GM21825 (cell line): ENCODE results near the gene CDKN1C.

Experiments used
- ATAC-seq: cut with Tn5 transposase; IDR thresholded peaks from one replicate; pipeline ENCODE4 v1.9.1; 2021; ENCODE audit warnings: mild to moderate bottlenecking, moderate library complexity; ENCODE audit not compliant: unreplicated experiment

CDKN1C gene

DNA sequence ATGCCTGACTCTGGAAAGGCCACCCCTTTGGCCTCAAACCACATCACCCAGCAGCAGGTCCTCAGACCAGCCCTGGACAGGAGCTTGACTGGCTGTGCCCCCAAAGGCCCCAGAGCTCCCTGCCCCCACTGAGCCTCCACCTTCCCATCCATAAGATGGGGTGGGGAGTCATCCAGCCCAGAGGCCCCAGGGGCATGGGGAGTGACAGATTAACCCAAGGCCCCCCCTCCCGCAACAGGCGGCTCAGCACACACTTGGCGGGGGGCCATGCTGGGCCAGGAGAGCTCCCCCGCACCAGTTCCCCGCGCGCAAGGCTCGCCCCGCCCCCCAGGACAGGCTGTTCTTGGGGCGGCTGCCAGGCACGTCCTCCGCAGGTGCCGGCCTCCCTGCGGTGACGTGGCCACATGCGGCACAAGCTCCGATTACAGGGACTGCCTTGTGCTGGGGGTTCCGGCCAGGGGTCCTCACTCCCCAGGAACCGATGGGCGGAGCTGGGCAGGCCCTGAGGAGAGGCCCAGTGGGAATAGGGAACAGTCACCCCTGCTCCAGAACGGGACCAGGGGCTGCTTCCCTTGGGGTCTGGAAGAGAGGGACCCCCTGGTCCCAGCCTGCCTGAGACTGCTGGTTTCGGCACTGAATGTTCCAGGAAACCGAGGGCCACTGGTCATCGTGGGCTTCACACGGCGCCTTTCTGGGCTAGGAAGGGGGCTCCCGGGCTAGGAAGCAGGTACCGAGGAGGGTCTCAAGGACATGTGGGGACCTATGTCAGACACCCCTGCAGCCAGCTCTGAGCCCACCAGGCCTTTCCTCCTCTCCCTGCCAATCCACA lies 5.1 kb upstream of the CDKN1C start:
- ATAC-seq, result no peak

DNA sequence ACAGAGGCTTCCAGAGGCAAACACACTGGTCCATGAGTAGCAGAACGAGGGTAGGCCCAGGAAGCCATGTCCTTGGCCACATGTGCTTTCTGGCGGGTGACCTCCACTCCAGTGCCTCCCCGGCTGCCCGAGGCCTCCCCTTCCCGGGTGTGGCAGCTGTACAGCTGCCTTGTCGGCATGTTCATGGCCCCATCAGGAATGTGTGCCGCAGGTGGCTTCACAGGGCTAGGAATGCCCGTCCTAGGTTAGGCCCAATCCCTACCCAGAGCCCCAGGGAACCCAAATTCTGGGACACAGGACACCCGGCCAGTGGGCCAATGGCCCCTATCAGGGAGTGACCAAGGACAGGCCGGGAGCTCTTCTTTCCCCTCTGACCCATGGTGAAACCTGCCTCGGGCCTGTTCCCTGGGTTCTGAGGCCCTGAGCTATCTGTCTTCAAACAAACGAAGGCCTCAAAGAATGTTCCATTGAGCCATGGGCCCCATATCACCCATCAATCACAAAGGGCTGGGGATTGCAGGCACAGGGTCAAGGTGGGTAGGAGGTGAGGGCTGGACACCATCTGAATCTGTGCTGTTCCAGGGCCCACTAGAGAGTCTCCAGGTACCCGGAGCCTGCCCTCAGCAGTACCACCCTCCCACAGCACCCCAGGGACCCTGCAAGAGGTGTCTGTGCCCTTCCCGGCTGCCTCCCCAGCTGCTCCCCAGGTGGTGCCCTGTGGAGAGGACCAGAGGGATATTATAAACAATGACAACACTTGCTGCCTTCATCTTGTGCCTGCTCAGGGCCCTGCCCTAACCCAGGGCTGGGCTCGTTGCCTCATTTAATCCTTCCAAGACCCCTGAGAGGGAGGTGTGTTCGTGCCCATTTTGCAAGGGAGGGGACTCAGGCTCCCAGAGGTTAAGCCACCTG lies 4.0 kb upstream of the CDKN1C start:
- no peak for ATAC-seq

DNA sequence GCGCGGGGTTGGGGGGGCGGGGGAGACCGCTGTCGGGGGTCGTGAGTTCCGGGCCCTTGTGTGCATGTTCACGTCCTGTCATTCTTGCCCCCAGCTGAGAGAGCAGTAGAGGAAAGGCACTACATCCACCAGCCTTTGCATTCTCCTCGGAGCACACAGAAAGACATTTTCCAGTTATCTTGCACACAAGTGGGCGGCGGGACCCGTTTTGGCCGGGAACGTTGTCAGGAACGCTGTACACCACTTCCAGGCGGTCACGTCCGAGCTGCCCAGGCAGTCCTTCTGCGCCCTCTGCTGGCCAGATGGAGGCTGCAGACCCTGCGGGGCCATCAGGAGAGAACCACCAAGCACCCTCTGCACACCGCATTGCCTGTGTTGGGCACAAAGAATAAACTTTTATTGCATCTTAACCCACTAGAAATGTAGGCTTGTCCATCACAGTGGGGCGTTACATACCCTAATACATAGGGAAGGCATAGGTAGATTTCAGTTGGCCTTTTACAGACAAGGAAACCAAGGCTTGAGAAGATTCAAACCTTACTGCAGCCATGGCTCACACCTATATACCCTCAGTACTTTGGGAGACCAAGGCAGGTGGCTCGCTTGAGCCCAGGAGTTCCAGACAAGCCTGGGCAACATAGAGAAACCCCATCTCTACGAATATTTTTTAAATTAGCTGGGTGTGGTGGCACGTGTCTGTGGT lies 2.8 kb upstream of the CDKN1C start:
- ATAC-seq, result no peak

DNA sequence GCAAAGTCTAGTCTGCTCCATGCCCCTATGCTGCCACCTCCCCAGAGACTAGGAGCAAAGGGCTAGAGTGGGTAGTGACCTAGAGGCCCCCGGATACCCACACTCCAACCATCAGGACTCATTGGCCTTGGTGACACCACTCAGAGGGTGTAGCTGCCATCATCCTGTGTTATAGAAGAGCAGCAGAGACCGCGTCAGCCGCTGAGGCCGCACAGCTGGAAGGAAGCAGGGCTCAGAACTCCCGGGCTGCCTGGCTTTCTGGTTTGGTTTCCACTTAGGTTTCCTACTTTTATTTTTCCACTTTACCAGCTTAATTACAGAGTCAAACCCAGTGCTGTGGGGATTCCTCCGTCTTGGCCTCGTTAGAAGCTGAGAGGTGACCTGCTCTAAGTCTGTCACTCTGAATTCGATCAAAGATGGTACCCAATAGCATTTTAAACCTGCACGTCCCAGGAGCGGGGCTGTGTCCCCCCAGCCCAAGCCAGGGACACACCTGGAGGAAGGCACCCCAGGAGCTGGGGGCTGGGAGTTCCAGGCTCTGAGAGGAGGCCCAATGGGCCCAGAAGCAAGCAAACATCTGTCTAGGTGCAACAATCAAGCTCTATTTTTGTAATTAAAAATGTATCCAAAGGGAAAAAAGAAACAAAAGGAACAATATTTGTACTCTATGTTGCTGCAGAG lies 2.1 kb upstream of the CDKN1C start:
- no peak for ATAC-seq

DNA sequence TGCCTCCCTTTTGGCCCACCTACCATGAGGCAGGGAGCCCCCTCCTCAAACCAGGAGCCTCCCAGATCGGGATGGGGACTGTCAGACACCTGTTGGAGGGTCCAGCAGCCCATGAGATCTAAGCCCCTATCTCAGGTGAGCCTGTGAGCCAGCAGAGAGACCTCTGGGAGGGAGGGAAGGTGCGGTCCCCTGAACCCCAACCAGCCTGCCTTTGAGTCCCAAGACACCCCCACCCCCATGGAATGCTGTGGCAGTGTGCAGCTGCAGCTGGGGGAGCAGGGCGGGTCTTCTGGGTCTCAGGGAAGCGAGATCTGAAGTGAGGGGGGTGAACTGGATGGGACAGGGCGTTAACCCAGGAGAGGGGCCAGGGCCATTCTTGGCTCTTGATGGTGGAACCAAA lies 1.4 kb upstream of the CDKN1C start:
- ATAC-seq, result no peak

DNA sequence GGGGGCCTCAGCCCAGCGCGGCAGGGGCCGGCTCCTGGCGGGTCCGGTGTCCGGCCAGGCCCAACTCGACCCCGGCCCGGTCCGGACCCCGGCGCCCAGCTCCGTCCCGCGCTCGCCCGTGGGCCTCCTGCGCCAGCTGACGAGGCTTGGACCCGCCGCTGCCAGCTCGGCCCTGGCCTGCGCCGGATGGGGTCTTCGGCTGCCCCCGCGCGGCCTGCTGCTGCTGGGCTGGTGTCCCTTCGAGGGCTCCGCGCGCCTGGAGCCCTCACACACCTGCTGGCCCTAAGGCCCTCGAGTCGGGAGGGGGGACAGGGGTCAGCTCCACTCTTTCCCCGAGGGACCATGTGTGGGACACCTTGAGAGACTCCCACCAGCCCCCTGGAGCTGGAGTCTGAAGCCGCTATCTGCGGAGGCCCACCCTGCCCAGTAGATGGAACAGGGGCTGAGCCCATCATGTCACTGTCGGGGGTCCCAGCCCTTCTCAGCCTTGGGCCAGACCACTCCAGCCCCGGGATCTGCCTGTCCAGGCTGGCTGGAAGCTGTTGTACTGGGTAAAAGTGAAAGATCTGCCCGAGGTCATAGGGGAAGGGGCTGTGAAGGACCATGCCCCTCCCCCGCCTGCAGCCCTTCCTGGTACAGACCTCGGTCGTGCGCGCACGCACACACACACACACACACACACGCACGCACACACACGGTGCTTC lies 768 bp upstream of the CDKN1C start:
- peak; percentile 10 for ATAC-seq

DNA sequence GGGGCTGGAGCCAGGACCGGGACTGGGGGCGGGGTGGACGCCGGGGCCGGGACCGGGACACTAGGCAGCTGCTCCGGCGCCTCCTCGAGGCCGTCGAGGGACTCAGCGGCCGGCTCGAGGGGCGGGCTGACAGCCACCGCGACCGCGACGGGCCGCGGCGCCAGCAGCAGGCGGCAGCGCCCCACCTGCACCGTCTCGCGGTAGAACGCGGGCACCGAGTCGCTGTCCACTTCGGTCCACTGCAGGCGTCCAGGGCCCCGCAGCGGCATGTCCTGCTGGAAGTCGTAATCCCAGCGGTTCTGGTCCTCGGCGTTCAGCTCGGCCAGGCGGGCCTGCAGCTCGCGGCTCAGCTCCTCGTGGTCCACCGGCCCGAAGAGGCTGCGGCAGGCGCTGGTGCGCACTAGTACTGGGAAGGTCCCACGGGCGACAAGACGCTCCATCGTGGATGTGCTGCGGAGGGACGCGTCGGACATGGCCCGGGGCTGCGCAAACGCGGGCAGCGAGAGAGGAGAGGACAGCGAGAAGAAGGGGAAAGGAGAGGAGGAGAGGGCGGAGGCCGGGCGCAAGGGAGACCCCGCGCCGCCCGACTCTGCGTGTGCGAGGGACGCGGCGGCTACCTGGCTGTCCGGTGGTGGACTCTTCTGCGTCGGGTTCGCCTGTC lies 428 bp downstream of the CDKN1C start:
- peak; percentile 3 for ATAC-seq

DNA sequence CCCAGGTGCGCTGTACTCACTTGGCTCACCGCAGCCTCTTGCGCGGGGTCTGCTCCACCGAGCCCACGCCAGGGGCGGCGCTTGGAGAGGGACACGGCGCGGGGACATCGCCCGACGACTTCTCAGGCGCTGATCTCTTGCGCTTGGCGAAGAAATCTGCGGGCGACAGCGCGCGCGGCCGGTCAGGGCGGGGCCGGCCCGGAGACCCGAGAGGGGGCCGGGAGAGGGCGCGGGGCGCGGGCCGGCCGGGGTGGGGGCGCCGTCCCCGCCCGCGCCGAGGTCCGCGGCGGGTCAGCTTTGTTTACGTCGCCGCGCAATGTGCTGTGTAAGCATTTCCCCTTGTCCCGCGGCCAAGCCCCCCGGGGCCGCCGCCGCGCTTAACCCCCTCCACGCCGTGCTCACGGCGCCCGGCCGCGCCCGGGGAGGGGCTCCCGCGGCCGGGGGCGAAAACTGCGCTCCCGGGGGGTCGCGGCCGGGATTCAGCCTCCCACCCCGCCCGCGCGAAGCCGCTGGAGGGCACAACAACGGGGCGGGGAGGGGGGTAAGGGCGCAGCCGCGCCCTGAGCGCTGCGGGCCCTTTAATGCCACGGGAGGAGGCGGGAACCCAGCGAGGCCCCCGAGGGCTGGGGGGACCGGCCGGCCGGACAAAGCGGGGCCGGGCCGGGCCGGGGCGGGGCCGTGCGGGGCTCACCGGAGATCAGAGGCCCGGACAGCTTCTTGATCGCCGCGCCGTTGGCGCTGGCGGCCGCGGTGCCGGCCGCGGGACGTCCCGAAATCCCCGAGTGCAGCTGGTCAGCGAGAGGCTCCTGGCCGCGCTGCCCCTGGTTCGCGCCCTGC lies 1.4 kb downstream of the CDKN1C start:
- no peak for ATAC-seq

DNA sequence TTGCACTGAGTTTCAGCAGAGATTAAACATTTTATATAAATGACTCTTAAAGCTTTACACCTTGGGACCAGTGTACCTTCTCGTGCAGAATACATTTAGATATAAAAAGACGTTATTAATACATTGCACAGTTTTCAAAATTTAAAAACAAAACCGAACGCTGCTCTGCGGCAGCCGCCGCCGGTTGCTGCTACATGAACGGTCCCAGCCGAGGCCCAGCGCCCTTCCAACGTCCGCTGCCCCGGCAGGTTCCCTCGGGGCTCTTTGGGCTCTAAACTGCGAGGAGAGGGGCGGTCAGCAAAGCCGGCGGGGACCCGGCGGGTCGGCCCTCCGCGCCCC lies 2.0 kb downstream of the CDKN1C start:
- no peak for ATAC-seq

DNA sequence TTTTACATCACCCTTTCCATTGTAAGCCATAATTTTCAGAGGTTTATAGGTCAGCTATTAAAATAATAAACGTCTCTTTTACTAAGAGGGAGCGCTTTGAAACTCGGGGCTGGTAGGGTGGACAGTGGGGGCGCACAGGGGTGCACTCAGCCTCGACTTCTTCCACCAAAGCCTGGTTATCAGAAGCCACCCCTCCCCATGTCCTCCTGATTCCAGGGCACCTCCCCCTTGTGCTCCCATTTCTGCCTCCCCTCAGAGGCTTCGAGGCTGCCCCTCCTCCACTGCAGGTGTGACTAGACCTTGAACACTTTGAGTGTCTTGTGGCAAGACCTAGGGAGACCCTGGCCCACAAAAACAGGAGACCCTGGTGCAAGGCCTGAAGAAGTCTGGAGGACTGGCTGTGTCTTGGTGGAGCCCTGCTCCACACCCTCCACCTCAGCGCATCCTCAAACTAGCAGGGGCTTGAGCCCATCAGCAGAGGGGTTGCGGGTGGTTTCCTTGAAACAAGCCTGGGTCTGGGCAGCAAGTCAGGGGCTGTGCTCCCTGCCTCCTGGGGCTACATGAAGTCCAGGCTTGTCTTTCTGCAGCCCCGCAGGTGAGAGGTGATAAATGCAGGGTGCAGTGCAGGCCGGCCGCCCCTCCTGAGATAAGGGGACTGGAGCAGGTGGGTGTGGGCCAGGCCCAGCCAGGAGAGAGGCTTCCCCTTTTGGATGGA lies 3.0 kb downstream of the CDKN1C start:
- no peak for ATAC-seq

DNA sequence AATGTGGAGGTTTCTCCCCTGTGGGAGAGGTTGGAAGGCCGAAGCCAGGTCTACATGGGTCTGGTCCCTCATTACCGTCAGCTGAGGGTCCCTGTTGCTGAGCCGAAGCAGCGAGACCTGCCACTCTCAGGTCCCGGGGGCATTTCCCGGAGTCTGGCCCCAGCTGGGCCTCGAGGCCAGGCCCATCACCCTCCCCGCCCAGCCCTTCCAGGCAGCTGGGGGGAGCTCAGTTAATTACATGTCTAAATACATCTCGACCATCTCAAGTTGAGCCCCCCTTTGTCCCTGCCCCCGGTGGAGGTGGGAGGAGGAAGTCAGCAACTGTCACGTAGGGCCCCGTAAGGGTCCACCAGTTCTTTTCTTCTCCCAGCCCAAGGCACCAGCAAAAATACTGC lies 3.6 kb downstream of the CDKN1C start:
- no peak for ATAC-seq

DNA sequence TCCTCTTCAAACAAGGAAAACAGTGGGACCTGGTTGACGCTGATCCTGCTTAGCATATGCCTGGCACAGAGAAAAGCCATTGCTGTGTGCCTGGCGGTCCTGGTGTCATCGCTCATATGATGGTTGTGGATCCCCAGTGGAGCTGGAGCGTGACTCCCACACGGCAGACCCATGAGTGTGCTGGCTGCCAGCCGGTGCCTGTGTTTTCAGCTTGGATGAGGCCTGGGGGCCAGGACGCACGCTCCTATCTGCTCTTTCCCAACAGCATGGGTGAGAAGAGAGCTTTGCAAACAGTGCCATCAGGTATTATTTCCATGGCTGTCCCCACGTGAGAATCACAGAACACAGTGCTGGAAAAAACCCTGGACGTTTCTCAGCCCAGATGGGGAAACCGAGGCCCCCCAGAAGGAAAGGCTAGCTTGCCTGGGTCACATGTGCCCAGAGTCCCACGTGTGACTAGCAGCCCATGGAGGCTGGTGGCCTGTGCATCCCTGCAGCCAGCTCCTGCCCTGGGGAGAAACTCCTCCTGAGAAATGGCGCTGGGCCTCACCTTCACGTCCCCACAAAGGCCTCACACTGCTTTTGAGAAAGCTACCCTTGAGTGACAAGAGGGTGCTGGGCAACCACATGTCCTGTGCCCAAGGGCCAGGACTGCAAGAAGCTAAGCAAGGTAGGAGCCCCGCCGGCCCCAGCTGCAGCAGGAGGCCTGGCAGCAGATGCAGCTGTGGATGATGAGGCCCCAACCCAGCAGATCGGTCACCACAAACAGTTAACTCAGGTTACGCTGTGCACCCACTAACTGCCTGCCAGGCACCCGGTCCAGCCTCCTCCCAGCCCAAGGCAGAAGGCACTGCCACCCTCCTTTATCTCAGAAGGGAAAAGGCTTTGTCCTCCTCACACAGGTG lies 4.2 kb downstream of the CDKN1C start:
- ATAC-seq, result no peak

DNA sequence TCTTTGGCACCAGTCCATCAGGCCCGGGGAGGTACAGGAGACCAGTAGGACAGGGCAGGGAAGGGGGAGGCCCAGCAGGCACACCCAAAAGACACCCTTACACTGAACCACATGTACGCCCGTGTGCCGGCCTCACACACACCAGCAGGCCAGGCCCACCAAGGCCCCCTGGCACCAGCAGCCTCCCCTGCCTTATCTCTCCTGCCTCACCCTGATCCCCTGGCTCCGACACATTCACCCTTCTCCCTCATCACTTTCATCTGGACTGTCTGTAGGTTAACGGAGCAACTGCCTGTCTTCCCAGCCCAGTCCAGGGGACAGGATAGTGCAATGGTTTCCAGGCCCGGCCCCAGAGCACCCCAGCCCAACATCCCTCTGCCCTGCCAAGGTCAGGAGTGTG lies 4.9 kb downstream of the CDKN1C start:
- no peak for ATAC-seq

DNA sequence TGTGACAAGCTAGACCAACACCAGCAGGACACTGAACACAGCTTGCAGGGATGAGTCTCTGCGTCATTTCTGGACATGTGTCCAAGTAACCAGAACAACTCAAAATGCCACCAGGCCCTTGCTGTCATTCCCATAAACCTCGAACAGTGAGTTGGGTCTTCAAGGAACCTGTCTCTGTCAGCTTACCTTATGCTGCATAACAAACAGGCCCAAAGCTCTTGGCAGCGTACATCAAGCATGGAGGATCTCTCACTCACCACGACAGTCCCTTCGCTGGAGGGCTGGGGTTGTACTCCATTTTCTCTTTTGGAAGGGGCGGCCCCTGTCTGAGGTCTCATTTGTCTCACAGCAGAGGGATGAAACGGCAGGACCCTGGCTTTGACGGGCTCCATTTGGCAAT lies 6.8 kb downstream of the CDKN1C start:
- no peak for ATAC-seq

DNA sequence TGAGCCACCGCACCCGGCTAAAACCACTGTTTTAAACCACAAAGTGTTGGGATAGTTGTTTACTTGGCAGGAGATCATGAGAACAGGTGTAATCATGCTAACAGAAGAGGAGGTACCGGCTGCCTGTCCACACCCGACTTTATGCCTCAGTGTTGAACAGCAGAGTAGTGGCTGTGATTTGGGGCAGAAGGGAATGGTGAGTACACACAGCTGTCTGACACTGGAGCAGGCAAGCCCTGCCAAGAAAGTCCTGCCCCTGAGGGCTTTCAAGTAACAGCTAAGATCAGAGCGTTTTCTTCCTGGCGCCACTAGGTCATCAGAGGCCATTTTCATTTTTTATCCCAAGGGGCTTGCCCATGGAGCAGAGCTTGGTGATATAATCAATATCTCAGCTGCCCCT lies 8.1 kb downstream of the CDKN1C start:
- no peak for ATAC-seq

DNA sequence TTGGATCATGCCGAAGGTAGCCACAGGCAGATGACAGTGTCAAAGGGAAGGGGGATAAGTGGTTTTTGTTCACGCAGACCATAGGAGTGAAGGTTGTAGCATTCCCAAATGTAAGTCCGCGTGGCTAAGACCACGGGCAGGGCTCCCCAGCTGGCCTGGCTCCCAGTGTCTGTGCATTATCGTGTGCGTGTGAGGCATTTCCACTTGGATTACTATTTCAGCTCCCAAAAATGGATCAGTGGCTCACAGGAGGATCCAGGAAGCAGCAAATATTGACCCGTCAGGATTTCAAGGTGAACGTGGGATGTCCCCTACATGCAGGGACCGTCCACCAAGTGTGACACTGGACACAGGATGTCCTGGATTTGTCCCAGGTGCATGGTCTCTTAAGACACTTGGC lies 10.6 kb downstream of the CDKN1C start:
- no peak for ATAC-seq

DNA sequence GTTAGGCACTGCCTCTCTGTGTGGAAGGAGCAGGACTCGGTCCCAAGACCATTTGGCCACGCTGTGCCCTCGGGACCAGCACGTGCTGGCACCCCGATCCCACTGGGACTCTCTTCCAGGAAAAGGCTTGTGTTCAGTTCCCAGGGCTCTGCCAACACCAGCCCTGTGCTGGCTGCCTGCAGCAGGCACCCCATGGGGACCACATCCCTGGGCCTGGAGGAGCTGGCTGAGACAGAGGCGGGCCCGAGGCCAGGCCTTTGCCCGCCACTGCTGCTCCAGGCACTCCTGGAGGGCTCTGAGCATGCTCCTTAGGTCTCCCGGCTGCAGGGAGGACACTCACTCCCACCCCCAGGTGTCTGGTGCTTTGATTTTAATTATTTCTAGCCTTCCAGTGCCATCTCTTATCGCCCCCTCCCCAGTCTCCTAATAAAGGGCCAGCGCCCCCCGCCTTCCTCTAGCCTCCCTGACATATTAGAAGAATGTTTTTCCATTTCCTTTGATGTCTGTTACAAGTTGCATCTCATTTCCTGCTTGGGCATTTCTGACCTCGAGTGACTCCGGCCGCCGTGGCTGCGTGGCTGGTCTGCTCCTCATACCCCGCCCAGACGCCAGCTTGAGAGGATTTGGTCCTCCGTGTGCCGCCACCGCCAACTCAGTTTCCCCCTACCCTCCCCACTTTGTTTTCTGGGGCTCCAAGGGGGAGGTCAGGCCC lies 14.4 kb downstream of the CDKN1C start:
- ATAC-seq, result no peak
